Measurements from ENCODE around the gene SUPV3L1.

SUPV3L1 gene

DNA sequence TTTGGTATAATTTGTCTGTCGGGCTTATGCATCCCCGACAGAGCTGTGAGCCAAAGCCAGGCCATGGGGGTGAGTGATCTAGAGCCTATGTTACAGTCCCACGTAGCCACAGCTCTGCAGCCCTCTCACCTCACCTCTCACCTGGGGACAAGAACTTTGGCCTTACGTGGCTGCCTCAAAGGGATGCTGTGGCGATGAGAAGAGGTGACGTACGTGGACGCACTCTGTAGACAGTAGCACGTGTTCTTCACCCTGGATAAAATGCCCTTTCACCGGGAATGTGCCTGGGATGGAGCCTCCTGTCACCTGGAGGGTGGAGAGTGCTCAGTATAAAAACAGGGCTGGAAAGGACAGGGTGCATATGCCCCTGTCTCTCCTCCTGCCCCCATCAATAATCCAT is 45.6 kb downstream of the SUPV3L1 start:
- Histone ChIP-seq H3K9me3 (ENCODE audit: control insufficient read depth in 5 of 5, low read length in 5 of 5) (no peaks in the 10 kb centered on the region), H3K4me3 (ENCODE audit: low read depth in 1 of 5, low read length in 5 of 5) (peak overlapping the region in 1 of 5 donors; percentile 1), H3K9ac (ENCODE audit: low read length in 5 of 5) (no peak overlapping the region), H3K36me3 (ENCODE audit: control insufficient read depth in 5 of 5, insufficient read depth in 5 of 5, low read length in 5 of 5) (no peaks in the 10 kb centered on the region), H3K27ac (ENCODE audit: low read depth, low read length) (no peak overlapping the region), H3K27me3 (ENCODE audit: control insufficient read depth in 5 of 5, insufficient read depth in 4 of 5, low read length in 5 of 5) (peaks cover 0 to 4% (median 0%) of the 10 kb centered on the region in 5 donors), H3K4me1 (ENCODE audit: control insufficient read depth in 5 of 5, insufficient read depth in 5 of 5, low read length in 5 of 5) (peaks cover 0 to 34% (median 14%) of the 10 kb centered on the region in 5 donors)

DNA sequence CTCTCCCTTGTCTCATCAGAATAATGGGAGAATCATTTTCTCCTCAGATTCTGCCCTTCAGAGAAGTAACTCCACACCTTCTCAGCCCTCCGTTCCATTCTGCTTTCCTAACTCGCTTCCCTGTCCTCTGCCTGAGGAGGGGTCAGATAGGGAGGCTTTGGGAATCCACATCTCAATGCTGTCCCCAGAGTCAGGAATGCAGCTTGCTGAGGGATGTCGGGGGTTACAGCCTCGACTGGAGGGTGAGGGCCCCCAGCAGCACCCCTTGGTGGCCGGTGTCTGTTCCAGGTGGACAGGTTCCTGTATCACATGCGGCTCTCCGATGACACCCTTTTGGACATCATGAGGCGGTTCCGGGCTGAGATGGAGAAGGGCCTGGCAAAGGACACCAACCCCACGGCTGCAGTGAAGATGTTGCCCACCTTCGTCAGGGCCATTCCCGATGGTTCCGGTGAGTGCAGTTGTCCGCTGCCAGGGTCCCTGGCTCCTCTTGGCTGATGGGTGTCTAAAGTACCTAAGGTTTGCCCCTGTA is 47.0 kb downstream of the SUPV3L1 start:
- Histone ChIP-seq H3K4me1 (ENCODE audit: control insufficient read depth in 5 of 5, insufficient read depth in 5 of 5, low read length in 5 of 5) (peaks cover 0 to 34% (median 14%) of the 10 kb centered on the region in 5 donors), H3K27me3 (ENCODE audit: control insufficient read depth in 5 of 5, insufficient read depth in 4 of 5, low read length in 5 of 5) (peaks cover 0 to 2% (median 0%) of the 10 kb centered on the region in 5 donors), H3K9ac (ENCODE audit: low read length in 5 of 5) (no peak overlapping the region), H3K27ac (ENCODE audit: low read depth, low read length) (no peak overlapping the region), H3K9me3 (ENCODE audit: control insufficient read depth in 5 of 5, low read length in 5 of 5) (no peaks in the 10 kb centered on the region), H3K36me3 (ENCODE audit: control insufficient read depth in 5 of 5, insufficient read depth in 5 of 5, low read length in 5 of 5) (no peaks in the 10 kb centered on the region), H3K4me3 (ENCODE audit: low read depth in 1 of 5, low read length in 5 of 5) (no peak overlapping the region)

DNA sequence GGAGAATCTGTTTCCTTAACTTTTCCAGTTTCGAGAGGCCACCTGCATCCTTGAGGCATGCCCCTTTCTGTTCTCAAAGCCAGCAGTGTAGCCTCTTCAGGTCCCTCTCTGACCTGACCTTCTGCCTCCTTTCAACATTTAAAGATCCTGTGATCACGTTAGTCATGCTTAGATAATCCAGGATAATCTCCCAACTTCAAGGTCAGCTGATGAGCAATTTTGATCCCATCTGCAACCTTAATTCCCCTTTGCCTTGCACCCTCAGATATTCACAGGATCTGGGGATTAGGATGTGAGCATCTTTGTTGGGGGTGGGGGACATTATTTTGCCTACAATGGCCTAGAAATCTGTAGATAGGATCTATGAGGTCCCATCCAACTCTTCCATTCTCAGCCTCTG is 48.1 kb downstream of the SUPV3L1 start:
- Histone ChIP-seq H3K4me3 (ENCODE audit: low read depth in 1 of 5, low read length in 5 of 5) (no peak overlapping the region), H3K9me3 (ENCODE audit: control insufficient read depth in 5 of 5, low read length in 5 of 5) (no peaks in the 10 kb centered on the region), H3K4me1 (ENCODE audit: control insufficient read depth in 5 of 5, insufficient read depth in 5 of 5, low read length in 5 of 5) (peaks cover 0 to 30% (median 13%) of the 10 kb centered on the region in 5 donors), H3K9ac (ENCODE audit: low read length in 5 of 5) (no peak overlapping the region), H3K27ac (ENCODE audit: low read depth, low read length) (no peak overlapping the region), H3K27me3 (ENCODE audit: control insufficient read depth in 5 of 5, insufficient read depth in 4 of 5, low read length in 5 of 5) (peaks cover 0 to 2% (median 0%) of the 10 kb centered on the region in 5 donors), H3K36me3 (ENCODE audit: control insufficient read depth in 5 of 5, insufficient read depth in 5 of 5, low read length in 5 of 5) (no peaks in the 10 kb centered on the region)

DNA sequence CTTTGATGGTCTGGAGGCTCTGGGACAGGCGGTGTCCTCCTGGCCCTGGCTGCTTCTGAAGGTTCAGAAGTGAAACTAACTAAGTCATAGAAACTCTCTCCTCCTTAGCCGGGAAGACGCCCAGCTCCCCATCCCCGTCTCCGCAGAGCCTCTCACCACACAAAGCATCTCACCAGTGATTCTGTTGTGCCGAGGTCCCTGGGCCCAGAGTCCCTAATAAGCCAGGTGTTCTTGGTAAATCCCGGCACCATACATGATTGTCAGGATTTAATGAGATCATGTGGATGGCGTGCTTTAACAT is 49.5 kb downstream of the SUPV3L1 start:
- Histone ChIP-seq H3K27ac (ENCODE audit: low read depth, low read length) (no peak overlapping the region), H3K36me3 (ENCODE audit: control insufficient read depth in 5 of 5, insufficient read depth in 5 of 5, low read length in 5 of 5) (no peaks in the 10 kb centered on the region), H3K4me3 (ENCODE audit: low read depth in 1 of 5, low read length in 5 of 5) (peak overlapping the region in 2 of 5 donors; percentile 37 to 43), H3K9ac (ENCODE audit: low read length in 5 of 5) (no peak overlapping the region), H3K4me1 (ENCODE audit: control insufficient read depth in 5 of 5, insufficient read depth in 5 of 5, low read length in 5 of 5) (peaks cover 0 to 29% (median 13%) of the 10 kb centered on the region in 5 donors), H3K27me3 (ENCODE audit: control insufficient read depth in 5 of 5, insufficient read depth in 4 of 5, low read length in 5 of 5) (peaks cover 0 to 2% (median 0%) of the 10 kb centered on the region in 5 donors), H3K9me3 (ENCODE audit: control insufficient read depth in 5 of 5, low read length in 5 of 5) (no peaks in the 10 kb centered on the region)

DNA sequence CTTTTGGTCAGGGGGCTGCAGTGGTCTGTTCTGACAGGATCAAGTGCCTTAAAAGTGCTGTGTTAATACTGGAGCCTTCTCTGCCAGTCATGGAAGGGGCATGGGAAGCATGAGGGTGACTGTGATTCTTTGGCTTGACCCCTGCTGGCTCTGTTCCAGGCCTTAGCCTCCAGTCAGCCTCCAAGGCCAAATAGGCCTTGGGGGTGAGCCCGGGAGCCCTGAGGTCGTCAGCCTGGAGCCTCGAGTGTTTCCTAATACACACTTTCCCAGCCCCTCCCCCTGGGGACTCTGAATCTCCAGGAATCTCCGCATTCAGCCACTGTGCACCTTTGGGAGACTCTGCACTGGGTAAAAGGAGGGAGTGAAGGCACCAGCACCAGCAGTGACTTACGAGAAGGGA is 50.1 kb downstream of the SUPV3L1 start:
- no peak overlapping the region for H3K9ac ChIP-seq (ENCODE audit: low read length in 5 of 5)
- H3K27me3 ChIP-seq (ENCODE audit: control insufficient read depth in 5 of 5, insufficient read depth in 4 of 5, low read length in 5 of 5) = peaks cover 0 to 2% (median 0%) of the 10 kb centered on the region in 5 donors
- H3K27ac ChIP-seq (ENCODE audit: low read depth, low read length) = no peak overlapping the region
- no peaks in the 10 kb centered on the region for H3K9me3 ChIP-seq (ENCODE audit: control insufficient read depth in 5 of 5, low read length in 5 of 5)
- no peaks in the 10 kb centered on the region for H3K36me3 ChIP-seq (ENCODE audit: control insufficient read depth in 5 of 5, insufficient read depth in 5 of 5, low read length in 5 of 5)
- H3K4me3 ChIP-seq (ENCODE audit: low read depth in 1 of 5, low read length in 5 of 5) = no peak overlapping the region
- peaks cover 0 to 23% (median 13%) of the 10 kb centered on the region in 5 donors for H3K4me1 ChIP-seq (ENCODE audit: control insufficient read depth in 5 of 5, insufficient read depth in 5 of 5, low read length in 5 of 5)

DNA sequence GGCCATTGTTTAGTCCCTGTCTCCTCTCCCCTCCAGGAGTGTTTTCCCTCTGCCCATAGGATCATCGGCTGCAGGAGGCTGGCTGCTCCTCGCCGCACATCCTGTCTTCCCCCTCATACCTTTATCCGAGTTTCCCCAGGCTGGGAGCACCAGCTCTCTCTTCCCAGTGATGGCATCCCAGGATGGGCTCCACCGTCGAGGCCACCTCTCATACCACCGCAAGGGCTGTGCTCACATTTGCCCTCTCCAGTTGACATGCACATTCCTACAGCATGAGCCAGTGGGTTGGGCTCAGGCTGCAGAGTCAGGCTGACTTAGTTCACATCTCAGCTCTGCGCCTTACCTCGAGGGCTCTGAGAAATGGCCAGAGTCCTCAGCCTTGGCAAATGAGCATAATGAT is 52.2 kb downstream of the SUPV3L1 start:
- Histone ChIP-seq H3K9ac (ENCODE audit: low read length in 5 of 5) (no peak overlapping the region), H3K4me3 (ENCODE audit: low read depth in 1 of 5, low read length in 5 of 5) (no peak overlapping the region), H3K4me1 (ENCODE audit: control insufficient read depth in 5 of 5, insufficient read depth in 5 of 5, low read length in 5 of 5) (peaks cover 0 to 15% (median 13%) of the 10 kb centered on the region in 5 donors), H3K27ac (ENCODE audit: low read depth, low read length) (no peak overlapping the region), H3K27me3 (ENCODE audit: control insufficient read depth in 5 of 5, insufficient read depth in 4 of 5, low read length in 5 of 5) (no peaks in the 10 kb centered on the region), H3K9me3 (ENCODE audit: control insufficient read depth in 5 of 5, low read length in 5 of 5) (no peaks in the 10 kb centered on the region), H3K36me3 (ENCODE audit: control insufficient read depth in 5 of 5, insufficient read depth in 5 of 5, low read length in 5 of 5) (no peaks in the 10 kb centered on the region)

DNA sequence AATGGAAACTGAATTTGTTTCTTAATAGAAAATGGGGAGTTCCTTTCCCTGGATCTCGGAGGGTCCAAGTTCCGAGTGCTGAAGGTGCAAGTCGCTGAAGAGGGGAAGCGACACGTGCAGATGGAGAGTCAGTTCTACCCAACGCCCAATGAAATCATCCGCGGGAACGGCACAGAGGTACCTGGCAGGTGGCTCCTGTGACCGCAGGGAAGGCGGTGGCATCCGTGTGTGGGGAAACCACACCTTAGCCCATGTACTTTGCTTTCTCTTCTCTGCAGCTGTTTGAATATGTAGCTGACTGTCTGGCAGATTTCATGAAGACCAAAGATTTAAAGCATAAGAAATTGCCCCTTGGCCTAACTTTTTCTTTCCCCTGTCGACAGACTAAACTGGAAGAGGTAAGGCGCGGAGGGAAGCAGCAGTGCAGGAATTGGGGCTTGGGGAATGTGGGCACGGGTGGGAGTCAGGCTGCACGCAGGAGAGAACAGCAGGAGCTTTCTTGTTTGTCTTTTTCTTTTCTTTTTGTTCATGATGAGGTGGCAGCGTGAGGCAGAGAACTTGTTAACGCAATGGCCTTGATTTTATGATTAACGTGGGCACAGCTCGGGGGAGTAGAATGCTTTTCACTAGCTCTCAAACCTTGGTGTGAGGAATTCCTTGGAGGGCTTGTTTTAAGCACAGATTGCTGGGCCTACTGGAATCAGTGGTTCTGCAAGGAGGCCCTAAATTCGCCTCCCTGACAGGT is 52.9 kb downstream of the SUPV3L1 start:
- H3K27ac ChIP-seq (ENCODE audit: low read depth, low read length) = no peak overlapping the region
- H3K4me1 ChIP-seq (ENCODE audit: control insufficient read depth in 5 of 5, insufficient read depth in 5 of 5, low read length in 5 of 5) = peaks cover 0 to 18% (median 13%) of the 10 kb centered on the region in 5 donors
- H3K9ac ChIP-seq (ENCODE audit: low read length in 5 of 5) = no peak overlapping the region
- no peaks in the 10 kb centered on the region for H3K9me3 ChIP-seq (ENCODE audit: control insufficient read depth in 5 of 5, low read length in 5 of 5)
- no peaks in the 10 kb centered on the region for H3K36me3 ChIP-seq (ENCODE audit: control insufficient read depth in 5 of 5, insufficient read depth in 5 of 5, low read length in 5 of 5)
- no peaks in the 10 kb centered on the region for H3K27me3 ChIP-seq (ENCODE audit: control insufficient read depth in 5 of 5, insufficient read depth in 4 of 5, low read length in 5 of 5)
- H3K4me3 ChIP-seq (ENCODE audit: low read depth in 1 of 5, low read length in 5 of 5) = no peak overlapping the region

DNA sequence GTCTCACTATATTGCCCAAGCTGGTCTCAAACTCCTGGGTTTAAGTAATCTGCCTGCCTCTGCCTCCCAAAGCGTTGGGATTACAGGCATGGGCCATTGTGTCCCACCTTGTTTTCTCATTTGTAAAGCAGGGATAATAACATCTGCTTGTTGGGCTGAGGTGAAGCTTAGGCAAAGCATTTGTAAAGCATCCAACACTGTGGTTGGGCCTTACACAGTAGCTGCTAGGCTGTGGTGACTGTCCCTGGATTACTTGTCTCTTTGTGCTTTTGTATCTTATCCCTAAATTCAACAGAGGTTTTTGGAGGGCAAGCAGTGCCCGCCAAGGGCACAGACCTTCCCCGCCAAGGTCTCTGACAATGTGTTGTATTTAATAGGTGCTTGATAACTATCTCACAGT is 54.4 kb downstream of the SUPV3L1 start:
- Histone ChIP-seq H3K9ac (ENCODE audit: low read length in 5 of 5) (no peak overlapping the region), H3K9me3 (ENCODE audit: control insufficient read depth in 5 of 5, low read length in 5 of 5) (no peaks in the 10 kb centered on the region), H3K27ac (ENCODE audit: low read depth, low read length) (no peak overlapping the region), H3K36me3 (ENCODE audit: control insufficient read depth in 5 of 5, insufficient read depth in 5 of 5, low read length in 5 of 5) (no peaks in the 10 kb centered on the region), H3K27me3 (ENCODE audit: control insufficient read depth in 5 of 5, insufficient read depth in 4 of 5, low read length in 5 of 5) (no peaks in the 10 kb centered on the region), H3K4me3 (ENCODE audit: low read depth in 1 of 5, low read length in 5 of 5) (no peak overlapping the region), H3K4me1 (ENCODE audit: control insufficient read depth in 5 of 5, insufficient read depth in 5 of 5, low read length in 5 of 5) (peaks cover 0 to 18% (median 13%) of the 10 kb centered on the region in 5 donors)

DNA sequence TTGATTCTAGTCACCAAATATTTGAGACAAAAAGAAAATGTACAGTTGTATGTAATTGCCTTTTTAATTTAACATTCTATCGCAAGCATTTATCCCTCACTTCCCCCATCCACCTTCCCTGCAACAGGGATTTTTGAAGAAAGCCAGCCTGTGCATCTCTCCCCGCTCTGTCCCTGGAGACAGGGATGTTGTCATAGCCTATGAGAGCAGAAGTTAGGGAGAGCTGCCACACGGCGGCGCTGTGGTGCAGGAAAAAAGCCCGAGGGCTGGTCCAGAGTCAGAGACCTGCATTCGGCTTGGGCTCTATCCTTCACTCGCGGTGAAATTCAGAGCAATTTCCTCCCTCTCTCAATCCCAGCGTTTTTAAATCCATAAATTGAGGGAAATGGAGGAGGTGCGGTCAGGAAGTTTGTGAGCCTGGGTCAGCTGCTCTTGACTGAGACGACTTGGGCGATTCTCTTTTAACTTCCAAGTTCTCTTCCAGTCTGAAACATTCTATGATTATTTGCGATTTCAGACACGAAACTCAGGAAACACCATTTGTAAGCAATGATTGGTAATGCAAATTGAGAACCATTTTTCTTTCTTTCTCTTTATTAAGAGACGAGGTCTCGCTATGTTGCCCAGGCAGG is 57.6 kb downstream of the SUPV3L1 start:
- no peaks in the 10 kb centered on the region for H3K27me3 ChIP-seq (ENCODE audit: control insufficient read depth in 5 of 5, insufficient read depth in 4 of 5, low read length in 5 of 5)
- no peak overlapping the region for H3K9ac ChIP-seq (ENCODE audit: low read length in 5 of 5)
- peaks cover 0 to 18% (median 12%) of the 10 kb centered on the region in 5 donors for H3K4me1 ChIP-seq (ENCODE audit: control insufficient read depth in 5 of 5, insufficient read depth in 5 of 5, low read length in 5 of 5)
- no peak overlapping the region for H3K27ac ChIP-seq (ENCODE audit: low read depth, low read length)
- H3K4me3 ChIP-seq (ENCODE audit: low read depth in 1 of 5, low read length in 5 of 5) = no peak overlapping the region
- no peaks in the 10 kb centered on the region for H3K36me3 ChIP-seq (ENCODE audit: control insufficient read depth in 5 of 5, insufficient read depth in 5 of 5, low read length in 5 of 5)
- H3K9me3 ChIP-seq (ENCODE audit: control insufficient read depth in 5 of 5, low read length in 5 of 5) = no peaks in the 10 kb centered on the region

DNA sequence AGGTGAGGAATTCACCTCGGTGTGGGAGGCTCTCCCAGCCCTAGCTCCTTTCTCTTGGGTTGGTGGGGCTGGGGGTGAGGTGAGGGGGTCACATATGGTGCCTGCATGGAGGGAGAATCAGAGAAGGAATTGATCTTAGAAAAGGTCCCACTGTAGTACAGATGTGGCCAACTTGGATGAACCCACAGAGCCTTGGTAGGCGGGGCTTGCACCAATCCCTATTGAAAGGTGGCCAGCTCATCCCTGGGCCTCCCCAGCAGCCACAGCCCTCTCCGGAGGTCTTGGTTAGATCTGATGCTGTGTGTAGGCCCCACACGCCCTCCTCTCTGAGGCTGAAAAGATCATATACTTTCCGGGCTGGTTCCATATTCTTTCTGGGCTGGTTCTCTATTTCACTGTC is 59.1 kb downstream of the SUPV3L1 start:
- Histone ChIP-seq H3K9me3 (ENCODE audit: control insufficient read depth in 5 of 5, low read length in 5 of 5) (no peaks in the 10 kb centered on the region), H3K27me3 (ENCODE audit: control insufficient read depth in 5 of 5, insufficient read depth in 4 of 5, low read length in 5 of 5) (no peaks in the 10 kb centered on the region), H3K4me1 (ENCODE audit: control insufficient read depth in 5 of 5, insufficient read depth in 5 of 5, low read length in 5 of 5) (peaks cover 0 to 18% (median 12%) of the 10 kb centered on the region in 5 donors), H3K4me3 (ENCODE audit: low read depth in 1 of 5, low read length in 5 of 5) (no peak overlapping the region), H3K27ac (ENCODE audit: low read depth, low read length) (no peak overlapping the region), H3K36me3 (ENCODE audit: control insufficient read depth in 5 of 5, insufficient read depth in 5 of 5, low read length in 5 of 5) (no peaks in the 10 kb centered on the region), H3K9ac (ENCODE audit: low read length in 5 of 5) (no peak overlapping the region)

Measured in subcutaneous abdominal adipose tissue (tissue), 5 donors.